ENCODE data around the gene ZNF423. TPM values are rescaled to one million over a fixed set of nuclear protein-coding genes. Genes with fewer than 3 reads are reported as not detected.

ZNF423 gene
- total RNA-seq, 1 donor from 2014 or later: 11.9 TPM

DNA sequence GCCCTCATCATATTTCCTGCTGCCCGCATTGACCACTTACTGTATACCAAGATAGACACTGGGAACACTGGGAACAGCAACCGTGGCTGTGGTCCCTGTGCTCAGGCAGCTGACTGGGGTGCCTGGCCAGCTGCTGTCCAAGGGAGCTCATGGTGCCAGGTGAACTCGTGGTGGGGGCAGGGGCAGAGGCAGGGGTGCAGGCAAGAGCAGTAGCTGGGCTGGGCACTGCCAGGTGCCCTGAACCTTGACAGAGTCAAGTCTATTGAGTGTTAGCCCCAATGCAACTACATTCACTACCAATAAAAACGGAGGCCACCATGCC lies 279.8 kb downstream of the ZNF423 start:
- no peaks in the 10 kb centered on the region for H3K36me3 ChIP-seq
- H3K9me3 ChIP-seq: no peaks in the 10 kb centered on the region
- no peak overlapping the region for H3K27ac ChIP-seq
- intact Hi-C loops (cut with DNase I): no loop called here
- TF ChIP-seq, protein P1, sequence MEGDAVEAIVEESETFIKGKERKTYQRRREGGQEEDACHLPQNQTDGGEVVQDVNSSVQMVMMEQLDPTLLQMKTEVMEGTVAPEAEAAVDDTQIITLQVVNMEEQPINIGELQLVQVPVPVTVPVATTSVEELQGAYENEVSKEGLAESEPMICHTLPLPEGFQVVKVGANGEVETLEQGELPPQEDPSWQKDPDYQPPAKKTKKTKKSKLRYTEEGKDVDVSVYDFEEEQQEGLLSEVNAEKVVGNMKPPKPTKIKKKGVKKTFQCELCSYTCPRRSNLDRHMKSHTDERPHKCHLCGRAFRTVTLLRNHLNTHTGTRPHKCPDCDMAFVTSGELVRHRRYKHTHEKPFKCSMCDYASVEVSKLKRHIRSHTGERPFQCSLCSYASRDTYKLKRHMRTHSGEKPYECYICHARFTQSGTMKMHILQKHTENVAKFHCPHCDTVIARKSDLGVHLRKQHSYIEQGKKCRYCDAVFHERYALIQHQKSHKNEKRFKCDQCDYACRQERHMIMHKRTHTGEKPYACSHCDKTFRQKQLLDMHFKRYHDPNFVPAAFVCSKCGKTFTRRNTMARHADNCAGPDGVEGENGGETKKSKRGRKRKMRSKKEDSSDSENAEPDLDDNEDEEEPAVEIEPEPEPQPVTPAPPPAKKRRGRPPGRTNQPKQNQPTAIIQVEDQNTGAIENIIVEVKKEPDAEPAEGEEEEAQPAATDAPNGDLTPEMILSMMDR (IDR thresholded peaks at IDR 0.05): no peak
- ATAC-seq: no peak
- no peaks in the 10 kb centered on the region for H3K27me3 ChIP-seq
- no peaks in the 10 kb centered on the region for H3K4me1 ChIP-seq
- no peak overlapping the region for H3K4me3 ChIP-seq
- no peak for DNase-seq

DNA sequence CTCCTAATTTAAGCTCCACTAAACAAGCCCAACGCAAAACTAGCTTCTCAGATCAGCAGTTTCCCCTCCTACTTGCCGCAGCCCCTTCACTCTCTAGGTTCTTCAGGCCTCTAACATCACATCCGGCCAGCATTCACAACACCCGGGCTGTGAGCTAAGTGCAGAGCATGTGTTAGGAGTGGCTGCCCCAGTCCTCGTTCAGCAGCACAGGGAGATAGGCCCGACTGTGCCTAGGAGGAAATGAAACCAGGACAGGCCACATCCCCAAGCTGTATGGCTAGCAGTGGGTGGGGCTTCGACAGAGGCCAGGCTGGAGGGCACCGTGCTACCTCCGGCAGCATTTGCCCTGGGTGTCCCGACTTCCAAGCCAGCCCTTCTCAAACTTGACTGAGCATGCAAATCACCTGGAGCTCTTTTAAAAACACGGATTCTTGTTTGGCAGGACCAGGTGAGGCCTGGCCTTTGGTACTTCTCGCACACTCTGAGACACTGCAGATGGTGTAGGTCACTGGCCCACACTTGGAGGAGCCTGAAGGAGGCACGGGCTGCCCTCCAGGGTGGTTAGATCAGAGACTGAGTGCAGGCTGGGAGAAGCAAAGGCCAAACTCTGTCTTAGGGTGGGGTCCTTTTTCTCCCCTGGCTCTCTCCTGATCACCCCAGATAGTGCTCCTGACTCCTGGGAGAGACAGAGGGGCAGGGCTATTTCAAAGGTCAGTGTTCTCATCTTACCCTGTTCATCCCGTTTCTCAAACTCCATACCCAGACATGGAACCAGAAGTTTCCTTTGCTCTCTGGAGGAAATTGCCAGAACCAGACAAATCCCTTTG lies 280.4 kb downstream of the ZNF423 start:
- H3K27ac ChIP-seq: no peak overlapping the region

DNA sequence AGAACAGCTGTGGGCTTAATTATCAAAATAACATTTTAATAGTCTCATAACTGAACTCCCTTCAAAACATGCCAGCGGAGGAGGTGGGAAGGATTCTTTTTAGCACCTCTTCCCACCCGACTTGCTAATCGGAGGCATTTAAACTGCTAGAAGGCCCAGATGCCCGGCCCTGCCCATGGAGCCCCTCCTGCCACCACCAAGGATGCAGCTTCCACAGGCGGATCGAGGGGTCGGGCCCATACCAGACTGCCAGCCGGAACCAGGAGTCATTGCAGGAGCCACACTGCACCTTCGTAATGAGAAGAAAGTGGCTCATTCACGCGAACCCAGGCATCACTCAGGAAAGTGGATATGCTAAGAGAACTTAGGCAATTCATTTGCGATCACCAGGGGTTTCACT lies 281.1 kb downstream of the ZNF423 start:
- H3K4me1 ChIP-seq: no peaks in the 10 kb centered on the region
- H3K9me3 ChIP-seq: no peaks in the 10 kb centered on the region
- H3K36me3 ChIP-seq: no peaks in the 10 kb centered on the region
- H3K4me3 ChIP-seq: no peak overlapping the region
- intact Hi-C loops (cut with DNase I): no loop called here
- no peak for DNase-seq
- no peak for ATAC-seq
- TF ChIP-seq, protein P1 (IDR thresholded peaks at IDR 0.05): no peak
- no peak overlapping the region for H3K27ac ChIP-seq
- H3K27me3 ChIP-seq: no peaks in the 10 kb centered on the region

More for the DNA sequence above, 280.4 kb downstream of the ZNF423 start:
- Histone ChIP-seq H3K9me3 (no peaks in the 10 kb centered on the region), H3K4me3 (no peak overlapping the region), H3K4me1 (no peaks in the 10 kb centered on the region), H3K27me3 (no peaks in the 10 kb centered on the region), H3K36me3 (no peaks in the 10 kb centered on the region)
- intact Hi-C loops (cut with DNase I): no loop called here
- peak; percentile 92 for ATAC-seq
- DNase-seq: no peak
- TF ChIP-seq, protein P1 (IDR thresholded peaks at IDR 0.05): no peak

DNA sequence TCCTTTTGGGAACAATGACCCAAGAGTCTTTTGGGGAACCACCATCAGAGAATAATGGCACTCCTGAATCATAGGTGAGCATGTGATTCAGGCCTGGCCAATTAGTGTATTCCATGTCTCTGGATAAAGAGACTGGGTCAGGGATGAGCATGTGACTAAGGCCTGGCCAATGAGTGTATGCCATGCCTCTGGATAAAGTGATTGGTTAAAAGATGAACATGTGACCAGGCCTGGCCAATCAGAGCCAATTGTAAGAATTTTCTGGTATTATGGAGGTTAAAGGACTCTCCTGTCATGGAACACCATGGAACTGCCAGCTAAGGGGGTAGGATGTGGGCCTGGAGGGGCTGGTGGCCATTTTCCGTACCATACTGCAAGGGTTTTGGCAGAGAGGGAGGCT lies 288.0 kb downstream of the ZNF423 start:
- H3K4me3 ChIP-seq: no peak overlapping the region
- H3K36me3 ChIP-seq: no peaks in the 10 kb centered on the region
- intact Hi-C loops (cut with DNase I): no loop called here
- TF ChIP-seq, protein P1 (IDR thresholded peaks at IDR 0.05): no peak
- H3K27me3 ChIP-seq: no peaks in the 10 kb centered on the region
- no peak for ATAC-seq
- H3K9me3 ChIP-seq: no peaks in the 10 kb centered on the region
- no peak overlapping the region for H3K27ac ChIP-seq
- DNase-seq: no peak
- H3K4me1 ChIP-seq: no peaks in the 10 kb centered on the region

DNA sequence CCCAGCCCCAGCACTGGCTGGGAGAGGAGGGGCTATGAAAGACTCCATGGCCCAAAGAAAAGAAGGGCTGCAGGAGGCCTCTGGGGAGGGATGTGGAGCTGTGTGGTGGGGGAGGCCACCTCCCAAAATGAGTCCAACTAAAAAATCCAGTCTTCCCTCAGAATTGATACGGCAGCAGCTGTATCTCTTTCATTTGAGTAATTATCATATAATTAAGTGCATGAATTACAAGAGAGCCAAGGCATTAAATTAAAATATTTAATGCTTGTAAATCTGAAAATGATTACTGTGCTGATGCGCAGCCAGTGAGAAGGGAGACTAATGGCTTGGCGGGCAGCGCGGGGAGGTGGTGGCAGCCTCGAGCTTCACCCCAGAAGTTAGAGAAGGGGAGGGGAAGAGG lies 289.5 kb downstream of the ZNF423 start:
- DNase-seq (no peak), ATAC-seq (no peak)
- intact Hi-C loops (cut with DNase I): no loop called here
- H3K27me3 ChIP-seq: no peaks in the 10 kb centered on the region
- no peak overlapping the region for H3K4me3 ChIP-seq
- H3K36me3 ChIP-seq: no peaks in the 10 kb centered on the region
- H3K4me1 ChIP-seq: no peaks in the 10 kb centered on the region
- H3K27ac ChIP-seq: no peak overlapping the region
- TF ChIP-seq, protein P1 (IDR thresholded peaks at IDR 0.05): no peak
- no peaks in the 10 kb centered on the region for H3K9me3 ChIP-seq
